Testis (tissue), 2 donors: ENCODE measurements around the gene XXYLT1.

Experiments
- POLR2A ChIP-seq: fragments of 450-650 bp; IDR thresholded peaks from one replicate; pipeline ENCODE4 v1.6.1; 2017; ENCODE audit warnings: antibody characterized with exemption, mild to moderate bottlenecking, moderate library complexity
- TF ChIP-seq, protein P1 (sequence below), 3 experiments: fragments of 450-650 bp in 2 of 3; fragments of 200-600 bp in 1 of 3; sonication (generic) in 1 of 3; IDR thresholded peaks; one replicate each; pipeline ENCODE4 v1.5.1; 2016 to 2019; ENCODE audit warnings: antibody characterized with exemption in 3 of 3, mild to moderate bottlenecking in 2 of 3, moderate library complexity in 1 of 3

DNA sequence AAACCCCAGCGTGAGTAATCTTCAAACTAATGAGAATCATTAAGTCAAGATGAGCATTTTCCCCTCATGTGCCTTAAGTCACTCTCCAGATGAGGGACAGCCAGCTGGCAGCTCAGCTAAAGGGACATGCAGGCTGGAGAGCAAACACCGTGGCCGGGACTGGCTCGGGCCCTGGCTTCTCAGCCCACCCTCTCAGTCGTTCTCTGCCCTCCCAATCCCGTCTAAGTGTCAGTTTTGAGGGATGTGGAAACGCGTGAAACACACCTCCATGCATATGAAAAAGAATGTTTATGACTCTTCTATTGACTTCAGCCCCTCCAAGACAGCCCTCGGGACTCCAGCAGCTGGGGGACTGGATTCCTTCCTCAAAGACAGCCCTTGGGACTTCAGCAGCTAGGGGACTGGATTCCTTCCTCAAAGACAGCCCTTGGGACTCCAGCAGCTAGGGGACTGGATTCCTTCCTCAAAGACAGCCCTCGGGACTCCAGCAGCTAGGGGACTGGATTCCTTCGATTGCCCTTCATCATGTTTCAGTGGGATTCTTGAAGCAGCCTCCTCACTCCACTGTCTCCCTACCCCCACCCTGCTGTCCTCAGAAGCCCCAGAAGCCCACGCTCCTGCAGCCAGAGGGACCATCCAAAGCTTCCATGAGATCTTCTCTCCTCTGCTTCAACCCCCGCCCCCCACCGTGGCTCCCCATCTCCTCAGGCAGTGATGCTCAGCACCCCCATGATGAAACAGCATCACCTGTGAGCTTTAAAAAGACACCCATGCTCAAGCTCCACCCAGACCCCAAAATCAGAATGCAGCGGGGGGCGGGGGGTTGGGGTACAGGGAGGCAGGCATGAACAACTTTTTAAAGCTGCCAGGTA is 228.9 kb downstream of the XXYLT1 start:
- TF ChIP-seq, protein P1, sequence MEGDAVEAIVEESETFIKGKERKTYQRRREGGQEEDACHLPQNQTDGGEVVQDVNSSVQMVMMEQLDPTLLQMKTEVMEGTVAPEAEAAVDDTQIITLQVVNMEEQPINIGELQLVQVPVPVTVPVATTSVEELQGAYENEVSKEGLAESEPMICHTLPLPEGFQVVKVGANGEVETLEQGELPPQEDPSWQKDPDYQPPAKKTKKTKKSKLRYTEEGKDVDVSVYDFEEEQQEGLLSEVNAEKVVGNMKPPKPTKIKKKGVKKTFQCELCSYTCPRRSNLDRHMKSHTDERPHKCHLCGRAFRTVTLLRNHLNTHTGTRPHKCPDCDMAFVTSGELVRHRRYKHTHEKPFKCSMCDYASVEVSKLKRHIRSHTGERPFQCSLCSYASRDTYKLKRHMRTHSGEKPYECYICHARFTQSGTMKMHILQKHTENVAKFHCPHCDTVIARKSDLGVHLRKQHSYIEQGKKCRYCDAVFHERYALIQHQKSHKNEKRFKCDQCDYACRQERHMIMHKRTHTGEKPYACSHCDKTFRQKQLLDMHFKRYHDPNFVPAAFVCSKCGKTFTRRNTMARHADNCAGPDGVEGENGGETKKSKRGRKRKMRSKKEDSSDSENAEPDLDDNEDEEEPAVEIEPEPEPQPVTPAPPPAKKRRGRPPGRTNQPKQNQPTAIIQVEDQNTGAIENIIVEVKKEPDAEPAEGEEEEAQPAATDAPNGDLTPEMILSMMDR (IDR thresholded peaks at IDR 0.05): no peak
- no peak for TF ChIP-seq POLR2A
